ENCODE measurements around the gene MLLT3. TPM values are rescaled to one million over a fixed set of nuclear protein-coding genes. Genes with fewer than 3 reads are reported as not detected.

The MLLT3 gene
- total and polyA plus RNA-seq, 9 donors = 8.7 to 15.4 (median 13.8) TPM

DNA sequence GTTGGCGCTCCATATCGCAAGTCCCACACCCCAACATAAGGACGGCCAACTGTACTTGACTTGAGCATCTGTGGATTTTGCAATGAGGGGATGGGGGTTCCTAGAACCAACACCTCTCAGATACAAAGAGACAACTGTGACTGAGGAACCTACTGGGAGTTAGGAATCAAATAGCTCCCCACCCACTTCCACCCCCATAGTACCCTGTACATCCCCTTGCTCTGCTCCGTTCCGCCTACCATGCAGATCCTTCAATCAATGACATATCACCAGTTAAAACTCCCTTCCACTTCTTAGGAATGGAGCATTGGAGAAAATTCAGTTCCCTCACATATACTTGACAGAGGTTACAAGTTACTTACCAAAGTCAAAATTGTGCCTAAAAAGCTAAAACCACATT is 140.9 kb downstream of the MLLT3 start:
- Histone ChIP-seq H3K27ac (no peak overlapping the region), H3K9me3 (no peaks in the 10 kb centered on the region), H3K36me3 (no peaks in the 10 kb centered on the region), H3K4me3 (no peak overlapping the region), H3K4me1 (ENCODE audit: insufficient read depth) (peaks cover 2% of the 10 kb centered on the region), H3K27me3 (no peaks in the 10 kb centered on the region)
- intact Hi-C loops (cut with DNase I) = no loop called here
- 96 to 98% (median 98%) methylated on average over 5 of the region's 5 CpGs for WGBS, 3 donors
- no peak for DNase-seq
- TF ChIP-seq, protein P1, sequence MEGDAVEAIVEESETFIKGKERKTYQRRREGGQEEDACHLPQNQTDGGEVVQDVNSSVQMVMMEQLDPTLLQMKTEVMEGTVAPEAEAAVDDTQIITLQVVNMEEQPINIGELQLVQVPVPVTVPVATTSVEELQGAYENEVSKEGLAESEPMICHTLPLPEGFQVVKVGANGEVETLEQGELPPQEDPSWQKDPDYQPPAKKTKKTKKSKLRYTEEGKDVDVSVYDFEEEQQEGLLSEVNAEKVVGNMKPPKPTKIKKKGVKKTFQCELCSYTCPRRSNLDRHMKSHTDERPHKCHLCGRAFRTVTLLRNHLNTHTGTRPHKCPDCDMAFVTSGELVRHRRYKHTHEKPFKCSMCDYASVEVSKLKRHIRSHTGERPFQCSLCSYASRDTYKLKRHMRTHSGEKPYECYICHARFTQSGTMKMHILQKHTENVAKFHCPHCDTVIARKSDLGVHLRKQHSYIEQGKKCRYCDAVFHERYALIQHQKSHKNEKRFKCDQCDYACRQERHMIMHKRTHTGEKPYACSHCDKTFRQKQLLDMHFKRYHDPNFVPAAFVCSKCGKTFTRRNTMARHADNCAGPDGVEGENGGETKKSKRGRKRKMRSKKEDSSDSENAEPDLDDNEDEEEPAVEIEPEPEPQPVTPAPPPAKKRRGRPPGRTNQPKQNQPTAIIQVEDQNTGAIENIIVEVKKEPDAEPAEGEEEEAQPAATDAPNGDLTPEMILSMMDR (IDR thresholded peaks at IDR 0.05) = no peak
- TF ChIP-seq POLR2A (IDR thresholded peaks at IDR 0.05) (no peak), EP300 (IDR thresholded peaks at IDR 0.05) (no peak)

GRCh38 chr9:20480249-20480648 is 142.1 kb downstream of the MLLT3 start:
- no peak for DNase-seq
- TF ChIP-seq POLR2A (IDR thresholded peaks at IDR 0.05) (no peak), EP300 (IDR thresholded peaks at IDR 0.05) (no peak)
- TF ChIP-seq, protein P1 (IDR thresholded peaks at IDR 0.05) = no peak
- no peaks in the 10 kb centered on the region for H3K36me3 ChIP-seq
- WGBS, 3 donors = 87 to 91% (median 88%) methylated on average over 3 of the region's 3 CpGs
- H3K9me3 ChIP-seq = no peaks in the 10 kb centered on the region
- H3K4me1 ChIP-seq (ENCODE audit: insufficient read depth) = peaks cover 2% of the 10 kb centered on the region
- intact Hi-C loops (cut with DNase I) = no loop called here
- no peak overlapping the region for H3K4me3 ChIP-seq
- H3K27ac ChIP-seq = no peak overlapping the region
- no peaks in the 10 kb centered on the region for H3K27me3 ChIP-seq

DNA sequence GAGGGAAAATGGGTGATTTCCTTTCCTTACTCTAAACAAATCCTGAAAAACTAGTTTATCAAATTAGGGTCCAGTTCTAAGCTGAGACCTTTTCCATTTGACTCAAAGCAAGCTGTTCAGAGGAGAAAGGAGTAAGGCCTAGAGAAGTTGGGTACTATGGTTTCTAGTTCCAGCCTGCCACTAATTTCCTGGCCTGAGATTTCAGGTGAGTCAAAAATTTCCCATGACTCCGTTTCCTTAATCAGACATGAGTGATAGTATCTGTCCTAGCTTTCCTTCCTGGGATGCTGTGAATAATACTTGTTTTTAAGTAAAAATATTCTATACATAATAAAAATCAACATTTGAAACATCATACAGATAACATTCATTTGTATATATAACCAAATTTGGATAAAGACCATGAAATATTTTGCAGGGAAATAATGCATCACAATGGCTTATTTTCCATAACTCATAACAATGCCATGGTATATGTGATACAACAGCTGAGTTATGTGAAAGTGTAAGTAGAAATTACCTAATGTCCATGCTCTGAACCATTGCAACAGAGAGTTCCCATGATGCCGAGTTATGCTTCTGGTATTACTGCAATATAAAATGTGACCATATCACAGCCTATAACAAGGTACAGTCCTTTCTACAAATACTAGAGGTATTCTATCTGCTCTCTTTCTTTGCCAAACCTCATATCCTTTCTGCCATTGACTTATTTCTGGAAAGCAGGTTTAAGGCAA is 142.7 kb downstream of the MLLT3 start:
- H3K27ac ChIP-seq = no peak overlapping the region
- H3K4me3 ChIP-seq = no peak overlapping the region
- H3K9me3 ChIP-seq = no peaks in the 10 kb centered on the region
- H3K27me3 ChIP-seq = no peaks in the 10 kb centered on the region
- TF ChIP-seq EP300 (IDR thresholded peaks at IDR 0.05) = no peak
- TF ChIP-seq, protein P1 (IDR thresholded peaks at IDR 0.05) = no peak
- no peak for TF ChIP-seq POLR2A (IDR thresholded peaks at IDR 0.05)
- intact Hi-C loops (cut with DNase I) = no loop called here
- no peak for DNase-seq
- peaks cover 2% of the 10 kb centered on the region for H3K4me1 ChIP-seq (ENCODE audit: insufficient read depth)
- WGBS, 3 donors = 91 to 98% (median 92%) methylated on average over 2 of the region's 2 CpGs
- H3K36me3 ChIP-seq = no peaks in the 10 kb centered on the region

DNA sequence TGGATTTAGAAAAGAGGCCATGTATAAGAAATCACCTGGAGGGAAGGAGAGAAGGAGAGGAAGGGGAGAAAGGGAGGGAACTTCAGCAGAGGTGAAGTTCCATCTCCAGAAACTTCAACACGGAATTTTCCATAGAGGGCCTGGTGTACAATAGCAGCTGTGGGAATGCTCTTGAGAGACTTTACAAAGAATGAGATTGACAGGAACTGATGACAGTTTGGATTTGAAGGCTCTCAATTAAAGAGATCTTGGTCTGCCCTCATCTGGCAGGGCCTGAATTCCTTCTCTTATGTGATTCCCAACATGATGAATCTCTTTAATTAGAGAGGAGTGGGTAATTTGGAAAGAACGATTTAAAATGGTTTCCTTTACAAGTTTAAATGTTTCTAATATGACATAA is 143.5 kb downstream of the MLLT3 start:
- no peaks in the 10 kb centered on the region for H3K27me3 ChIP-seq
- TF ChIP-seq POLR2A (IDR thresholded peaks at IDR 0.05) = no peak
- TF ChIP-seq EP300 (IDR thresholded peaks at IDR 0.05) = no peak
- TF ChIP-seq, protein P1 (IDR thresholded peaks at IDR 0.05) = no peak
- H3K4me1 ChIP-seq (ENCODE audit: insufficient read depth) = peaks cover 2% of the 10 kb centered on the region
- WGBS, 3 donors = 67 to 75% (median 68%) methylated on average over 2 of the region's 2 CpGs
- no peak overlapping the region for H3K4me3 ChIP-seq
- DNase-seq = no peak
- H3K9me3 ChIP-seq = no peaks in the 10 kb centered on the region
- H3K36me3 ChIP-seq = no peaks in the 10 kb centered on the region
- no peak overlapping the region for H3K27ac ChIP-seq
- intact Hi-C loops (cut with DNase I) = no loop called here
